Lower lobe of right lung (tissue), 2 donors: ENCODE measurements around the gene HDAC9. TPM values are rescaled to one million over a fixed set of nuclear protein-coding genes. Genes with fewer than 3 reads are reported as not detected.

Experiments
- ATAC-seq, 2 donors: fragments of 200-7000 bp; cut with Tn5 transposase; one replicate each; pipeline ENCODE4 v1.9.1; 2020 to 2022; ENCODE audit warnings: mild to moderate bottlenecking in 2 of 2, moderate library complexity in 2 of 2
- DNase-seq: peaks from one replicate; pipeline ENCODE4 v3.0.0-alpha.2; 2020
- H3K27ac ChIP-seq: fragments of 200-600 bp; one replicate; pipeline ENCODE4 v1.8.0; 2022
- H3K27me3 ChIP-seq: fragments of 200-600 bp; one replicate; pipeline ENCODE4 v1.8.0; 2022; ENCODE audit warnings: low read depth
- H3K36me3 ChIP-seq: fragments of 200-600 bp; one replicate; pipeline ENCODE4 v1.8.0; 2022; ENCODE audit warnings: mild to moderate bottlenecking
- H3K4me1 ChIP-seq: fragments of 200-600 bp; one replicate; pipeline ENCODE4 v1.8.0; 2022
- H3K4me3 ChIP-seq: fragments of 200-600 bp; one replicate; pipeline ENCODE4 v1.8.0; 2022; ENCODE audit warnings: mild to moderate bottlenecking
- H3K9me3 ChIP-seq: fragments of 200-600 bp; one replicate; pipeline ENCODE4 v1.8.0; 2022
- CTCF ChIP-seq: fragments of 200-600 bp; IDR thresholded peaks from one replicate; pipeline ENCODE4 v1.8.0; 2022; ENCODE audit warnings: antibody characterized with exemption, mild to moderate bottlenecking
- intact Hi-C: fragments of 100-400 bp; cut with DNase I; formaldehyde crosslinking; loops from one replicate; pipeline ENCODE4 v1.11.0; 2022
- total RNA-seq: library from RNA; stranded (reverse); fragmentation: NEBNext Ultra II Directional; extraction: Animal tissue kit (Norgen Biotek cat#: 25700); gene quantifications from one replicate; pipeline ENCODE4 v1.2.1, GENCODE V29; 2021
- donor health status: DM: no; HTN: yes; CAD: no; lungs with severe emphysema.

HDAC9 gene
- total RNA-seq, 1 donor from 2014 or later, result 14.3 TPM

DNA sequence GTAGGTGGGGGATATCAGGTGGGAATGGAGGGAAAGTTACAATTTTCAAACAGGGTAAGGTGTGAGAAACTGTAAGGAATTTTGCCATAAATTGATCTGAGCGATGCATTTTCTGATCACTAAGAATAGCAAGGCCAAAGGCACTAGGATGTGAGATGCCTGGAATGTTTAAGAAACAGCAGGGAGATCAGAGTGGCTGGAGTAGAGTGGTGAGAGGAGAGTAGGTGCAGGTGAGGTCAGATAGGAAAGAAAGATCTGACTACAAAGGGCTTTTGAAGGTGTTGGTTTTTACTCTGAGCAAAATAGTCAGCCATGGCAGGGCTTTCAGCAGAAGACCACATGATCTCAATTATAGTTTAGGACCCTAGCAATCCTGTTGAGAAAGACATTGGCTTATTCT, 55.0 kb downstream of the HDAC9 start:
- intact Hi-C loops, result no loop called here
- H3K27ac ChIP-seq, result no peak overlapping the region
- no peaks in the 10 kb centered on the region for H3K4me1 ChIP-seq
- H3K36me3 ChIP-seq, result no peaks in the 10 kb centered on the region
- no peak overlapping the region for H3K4me3 ChIP-seq
- no peak for DNase-seq
- TF ChIP-seq CTCF, result no peak
- ATAC-seq, result no peak
- H3K9me3 ChIP-seq, result no peaks in the 10 kb centered on the region
- H3K27me3 ChIP-seq, result no peaks in the 10 kb centered on the region

- Histone ChIP-seq H3K9me3 (no peaks in the 10 kb centered on the region), H3K36me3 (no peaks in the 10 kb centered on the region), H3K27ac (no peak overlapping the region), H3K27me3 (no peaks in the 10 kb centered on the region), H3K4me1 (no peaks in the 10 kb centered on the region), H3K4me3 (no peak overlapping the region)
- DNase-seq (no peak), ATAC-seq (no peak)
- TF ChIP-seq CTCF, result no peak
- intact Hi-C loops, result no loop called here
These were observed 56.9 kb downstream of the HDAC9 start for GRCh38 chr7:18552316-18552916.

- TF ChIP-seq CTCF, result no peak
- H3K4me3 ChIP-seq, result no peak overlapping the region
- ATAC-seq (no peak), DNase-seq (no peak)
- intact Hi-C loops, result no loop called here
- H3K27me3 ChIP-seq, result no peaks in the 10 kb centered on the region
- no peak overlapping the region for H3K27ac ChIP-seq
- H3K9me3 ChIP-seq, result no peaks in the 10 kb centered on the region
- no peaks in the 10 kb centered on the region for H3K4me1 ChIP-seq
- no peaks in the 10 kb centered on the region for H3K36me3 ChIP-seq
These were observed 57.5 kb downstream of the HDAC9 start for GRCh38 chr7:18552943-18553604.

DNA sequence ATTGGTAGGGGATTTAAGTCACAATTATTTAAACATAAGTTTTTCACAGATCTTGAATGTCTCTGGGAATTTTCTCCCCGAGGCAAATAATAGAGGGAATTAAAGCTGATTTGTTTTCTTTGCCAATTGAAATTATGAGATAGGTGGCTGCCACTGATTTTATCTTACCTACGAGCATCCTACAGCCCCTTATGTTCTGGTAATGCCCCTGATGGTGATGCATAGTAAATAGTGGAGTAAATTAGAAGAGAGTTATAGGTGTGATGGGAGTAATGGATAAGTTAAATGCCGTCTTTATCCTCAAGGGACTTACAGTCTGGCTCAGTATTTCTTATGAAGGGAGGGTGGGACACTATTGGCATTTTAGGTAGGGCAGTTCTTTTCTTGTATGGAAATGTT, 58.1 kb downstream of the HDAC9 start:
- Histone ChIP-seq H3K9me3 (no peaks in the 10 kb centered on the region), H3K27ac (no peak overlapping the region), H3K36me3 (no peaks in the 10 kb centered on the region), H3K4me1 (no peaks in the 10 kb centered on the region), H3K27me3 (no peaks in the 10 kb centered on the region), H3K4me3 (no peak overlapping the region)
- intact Hi-C loops, result no loop called here
- TF ChIP-seq CTCF, result no peak
- DNase-seq (no peak), ATAC-seq (no peak)

DNA sequence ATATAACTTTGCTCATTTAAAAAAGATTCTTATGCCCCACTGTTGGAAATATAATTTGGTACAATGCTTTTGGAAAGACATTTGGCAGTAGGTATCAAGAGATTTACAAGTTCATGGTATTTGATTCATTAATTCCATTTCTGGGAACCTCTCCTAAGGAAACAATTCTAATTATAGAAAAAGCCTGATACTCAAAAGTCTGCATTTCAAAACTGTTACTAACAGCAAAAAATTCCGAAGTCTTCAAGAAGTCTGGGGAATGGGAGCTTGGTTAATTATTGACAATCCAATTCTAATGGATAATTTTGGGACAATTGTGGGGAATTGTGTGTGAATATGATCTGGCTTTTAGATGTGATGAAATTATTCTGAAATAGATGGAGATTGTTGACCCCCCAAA, 59.6 kb downstream of the HDAC9 start:
- Histone ChIP-seq H3K27me3 (no peaks in the 10 kb centered on the region), H3K4me3 (no peak overlapping the region), H3K36me3 (no peaks in the 10 kb centered on the region), H3K4me1 (no peaks in the 10 kb centered on the region), H3K27ac (no peak overlapping the region), H3K9me3 (no peaks in the 10 kb centered on the region)
- ATAC-seq, result no peak
- DNase-seq, result no peak
- intact Hi-C loops, result no loop called here
- TF ChIP-seq CTCF, result no peak
